Measurements from ENCODE around the gene TNIP1.

The TNIP1 gene

GRCh38 chr5:151014680-151015343 is 66.0 kb downstream of the TNIP1 start:
- Histone ChIP-seq H3K4me3 (ENCODE audit: low read depth, low read length) (no peak overlapping the region), H3K79me2 (ENCODE audit: control insufficient read depth, insufficient read depth, low read length, unreplicated experiment) (no peaks in the 10 kb centered on the region), H3K27ac (ENCODE audit: low read depth, low read length) (no peak overlapping the region)

GRCh38 chr5:151012862-151013261 is 68.0 kb downstream of the TNIP1 start:
- no peaks in the 10 kb centered on the region for H3K4me1 ChIP-seq (ENCODE audit: control insufficient read depth, insufficient read depth, low read length, unreplicated experiment)
- H3K4me3 ChIP-seq (ENCODE audit: low read depth, low read length), result no peak overlapping the region
- H3K79me2 ChIP-seq (ENCODE audit: control insufficient read depth, insufficient read depth, low read length, unreplicated experiment), result no peaks in the 10 kb centered on the region
- no peaks in the 10 kb centered on the region for H3K36me3 ChIP-seq (ENCODE audit: insufficient read depth, low read length)
- H3K27ac ChIP-seq (ENCODE audit: low read depth, low read length), result no peak overlapping the region
- no peak overlapping the region for H2AFZ ChIP-seq (ENCODE audit: low read length, unreplicated experiment)
- no peaks in the 10 kb centered on the region for H3K27me3 ChIP-seq (ENCODE audit: insufficient read depth, low read length)

More at GRCh38 chr5:151014680-151015343, 66.0 kb downstream of the TNIP1 start:
- Histone ChIP-seq H3K27me3 (ENCODE audit: insufficient read depth, low read length) (no peaks in the 10 kb centered on the region), H3K4me1 (ENCODE audit: control insufficient read depth, insufficient read depth, low read length, unreplicated experiment) (peaks cover 8% of the 10 kb centered on the region), H2AFZ (ENCODE audit: low read length, unreplicated experiment) (no peak overlapping the region), H3K36me3 (ENCODE audit: insufficient read depth, low read length) (no peaks in the 10 kb centered on the region)

GRCh38 chr5:151008906-151009305 is 71.9 kb downstream of the TNIP1 start:
- Histone ChIP-seq H3K27ac (ENCODE audit: low read depth, low read length) (no peak overlapping the region), H3K4me1 (ENCODE audit: control insufficient read depth, insufficient read depth, low read length, unreplicated experiment) (peaks cover 16% of the 10 kb centered on the region), H3K36me3 (ENCODE audit: insufficient read depth, low read length) (no peaks in the 10 kb centered on the region), H3K27me3 (ENCODE audit: insufficient read depth, low read length) (no peaks in the 10 kb centered on the region), H2AFZ (ENCODE audit: low read length, unreplicated experiment) (no peak overlapping the region), H3K79me2 (ENCODE audit: control insufficient read depth, insufficient read depth, low read length, unreplicated experiment) (no peaks in the 10 kb centered on the region), H3K4me3 (ENCODE audit: low read depth, low read length) (no peak overlapping the region)

- Histone ChIP-seq H3K79me2 (ENCODE audit: control insufficient read depth, insufficient read depth, low read length, unreplicated experiment) (no peaks in the 10 kb centered on the region), H3K27me3 (ENCODE audit: insufficient read depth, low read length) (no peaks in the 10 kb centered on the region), H3K4me1 (ENCODE audit: control insufficient read depth, insufficient read depth, low read length, unreplicated experiment) (peaks cover 16% of the 10 kb centered on the region), H3K4me3 (ENCODE audit: low read depth, low read length) (no peak overlapping the region), H2AFZ (ENCODE audit: low read length, unreplicated experiment) (no peak overlapping the region), H3K36me3 (ENCODE audit: insufficient read depth, low read length) (no peaks in the 10 kb centered on the region), H3K27ac (ENCODE audit: low read depth, low read length) (no peak overlapping the region)
Observed at GRCh38 chr5:151008210-151008491, 72.7 kb downstream of the TNIP1 start.

GRCh38 chr5:151007430-151008209 is 73.2 kb downstream of the TNIP1 start:
- no peak overlapping the region for H3K4me3 ChIP-seq (ENCODE audit: low read depth, low read length)
- no peaks in the 10 kb centered on the region for H3K27me3 ChIP-seq (ENCODE audit: insufficient read depth, low read length)
- H2AFZ ChIP-seq (ENCODE audit: low read length, unreplicated experiment), result no peak overlapping the region
- no peaks in the 10 kb centered on the region for H3K79me2 ChIP-seq (ENCODE audit: control insufficient read depth, insufficient read depth, low read length, unreplicated experiment)
- peaks cover 16% of the 10 kb centered on the region for H3K4me1 ChIP-seq (ENCODE audit: control insufficient read depth, insufficient read depth, low read length, unreplicated experiment)
- no peaks in the 10 kb centered on the region for H3K36me3 ChIP-seq (ENCODE audit: insufficient read depth, low read length)
- no peak overlapping the region for H3K27ac ChIP-seq (ENCODE audit: low read depth, low read length)

GRCh38 chr5:151006704-151007334 is 74.0 kb downstream of the TNIP1 start:
- Histone ChIP-seq H3K27ac (ENCODE audit: low read depth, low read length) (no peak overlapping the region), H3K4me1 (ENCODE audit: control insufficient read depth, insufficient read depth, low read length, unreplicated experiment) (peaks cover 16% of the 10 kb centered on the region), H3K79me2 (ENCODE audit: control insufficient read depth, insufficient read depth, low read length, unreplicated experiment) (no peaks in the 10 kb centered on the region), H3K27me3 (ENCODE audit: insufficient read depth, low read length) (no peaks in the 10 kb centered on the region), H3K4me3 (ENCODE audit: low read depth, low read length) (no peak overlapping the region), H3K36me3 (ENCODE audit: insufficient read depth, low read length) (no peaks in the 10 kb centered on the region), H2AFZ (ENCODE audit: low read length, unreplicated experiment) (no peak overlapping the region)

GRCh38 chr5:151005950-151006576 is 74.8 kb downstream of the TNIP1 start:
- Histone ChIP-seq H3K27ac (ENCODE audit: low read depth, low read length) (no peak overlapping the region), H2AFZ (ENCODE audit: low read length, unreplicated experiment) (no peak overlapping the region), H3K79me2 (ENCODE audit: control insufficient read depth, insufficient read depth, low read length, unreplicated experiment) (no peaks in the 10 kb centered on the region)

GRCh38 chr5:151005187-151005949 is 75.5 kb downstream of the TNIP1 start:
- H3K79me2 ChIP-seq (ENCODE audit: control insufficient read depth, insufficient read depth, low read length, unreplicated experiment), result no peaks in the 10 kb centered on the region
- no peaks in the 10 kb centered on the region for H3K36me3 ChIP-seq (ENCODE audit: insufficient read depth, low read length)
- no peak overlapping the region for H2AFZ ChIP-seq (ENCODE audit: low read length, unreplicated experiment)
- H3K4me1 ChIP-seq (ENCODE audit: control insufficient read depth, insufficient read depth, low read length, unreplicated experiment), result peaks cover 16% of the 10 kb centered on the region
- no peak overlapping the region for H3K27ac ChIP-seq (ENCODE audit: low read depth, low read length)
- no peak overlapping the region for H3K4me3 ChIP-seq (ENCODE audit: low read depth, low read length)
- no peaks in the 10 kb centered on the region for H3K27me3 ChIP-seq (ENCODE audit: insufficient read depth, low read length)

More at GRCh38 chr5:151005950-151006576, 74.8 kb downstream of the TNIP1 start:
- H3K36me3 ChIP-seq (ENCODE audit: insufficient read depth, low read length), result no peaks in the 10 kb centered on the region
- H3K4me3 ChIP-seq (ENCODE audit: low read depth, low read length), result no peak overlapping the region
- peaks cover 16% of the 10 kb centered on the region for H3K4me1 ChIP-seq (ENCODE audit: control insufficient read depth, insufficient read depth, low read length, unreplicated experiment)
- no peaks in the 10 kb centered on the region for H3K27me3 ChIP-seq (ENCODE audit: insufficient read depth, low read length)

- peaks cover 16% of the 10 kb centered on the region for H3K4me1 ChIP-seq (ENCODE audit: control insufficient read depth, insufficient read depth, low read length, unreplicated experiment)
Observed at GRCh38 chr5:151004499-151004898, 76.3 kb downstream of the TNIP1 start.

GRCh38 chr5:151003503-151003860 is 77.4 kb downstream of the TNIP1 start:
- Histone ChIP-seq H2AFZ (ENCODE audit: low read length, unreplicated experiment) (no peak overlapping the region), H3K79me2 (ENCODE audit: control insufficient read depth, insufficient read depth, low read length, unreplicated experiment) (no peaks in the 10 kb centered on the region), H3K36me3 (ENCODE audit: insufficient read depth, low read length) (no peaks in the 10 kb centered on the region), H3K27me3 (ENCODE audit: insufficient read depth, low read length) (no peaks in the 10 kb centered on the region), H3K4me1 (ENCODE audit: control insufficient read depth, insufficient read depth, low read length, unreplicated experiment) (peaks cover 16% of the 10 kb centered on the region), H3K4me3 (ENCODE audit: low read depth, low read length) (no peak overlapping the region), H3K27ac (ENCODE audit: low read depth, low read length) (no peak overlapping the region)

More at GRCh38 chr5:151004499-151004898, 76.3 kb downstream of the TNIP1 start:
- Histone ChIP-seq H3K27ac (ENCODE audit: low read depth, low read length) (no peak overlapping the region), H2AFZ (ENCODE audit: low read length, unreplicated experiment) (no peak overlapping the region), H3K27me3 (ENCODE audit: insufficient read depth, low read length) (no peaks in the 10 kb centered on the region), H3K79me2 (ENCODE audit: control insufficient read depth, insufficient read depth, low read length, unreplicated experiment) (no peaks in the 10 kb centered on the region), H3K4me3 (ENCODE audit: low read depth, low read length) (no peak overlapping the region), H3K36me3 (ENCODE audit: insufficient read depth, low read length) (no peaks in the 10 kb centered on the region)
